Caco-2 (cell line): ENCODE measurements around the gene MACROD2. TPM values are rescaled to one million over a fixed set of nuclear protein-coding genes. Genes with fewer than 3 reads are reported as not detected.

Experiments
- BruUV-seq: library from RNA; stranded (reverse); fragments of 400-500 nt; replicated peaks from 2 replicates; lab custom pipeline; 2021; lab: Mats Ljungman, UMichigan
- CTCF ChIA-PET: fragments of 300-600 bp; sonication (Branson Sonifier 250); formaldehyde crosslinking; loops from one replicate; lab custom pipeline; 2022; ENCODE audit warnings: antibody characterized with exemption; lab: Charles Lee
- POLR2A ChIA-PET: fragments of 300-600 bp; sonication (Branson Sonifier 250); formaldehyde crosslinking; loops from one replicate; lab custom pipeline; 2022; ENCODE audit warnings: antibody characterized with exemption; lab: Charles Lee
- DNase-seq, 2 experiments: peaks; one replicate each; pipeline versions ENCODE4 v3.0.0 to v3.0.0-alpha.2; 2020 to 2022
- H3K27me3 ChIP-seq: replicated peaks from 2 replicates; pipeline ENCODE4 v1.6.0; 2011; ENCODE audit warnings: low read length; ENCODE audit not compliant: control insufficient read depth, insufficient read depth
- H3K36me3 ChIP-seq: 2 replicates; pipeline ENCODE4 v1.5.1; 2011; ENCODE audit warnings: low read length; ENCODE audit not compliant: control insufficient read depth, insufficient read depth
- H3K4me1 ChIP-seq: fragments of 250-450 bp; sonication (Bioruptor Pico); 2 replicates; pipeline ENCODE4 v1.5.1; 2020; ENCODE audit warnings: mild to moderate bottlenecking
- H3K4me3 ChIP-seq: 2 replicates; pipeline ENCODE4 v1.5.1; 2011; ENCODE audit warnings: low read depth, mild to moderate bottlenecking, control low read depth, low read length
- H3K9me3 ChIP-seq: fragments of 250-450 bp; sonication (Bioruptor Pico); 2 replicates; pipeline ENCODE4 v1.5.1; 2020; ENCODE audit warnings: mild to moderate bottlenecking, moderate library complexity
- H3K27ac Mint-ChIP-seq: one replicate; pipeline ENCODE4 v1.8.0; 2022; ENCODE audit warnings: mixed read lengths; ENCODE audit not compliant: unreplicated experiment
- H3K27me3 Mint-ChIP-seq: one replicate; pipeline ENCODE4 v1.8.0; 2022; ENCODE audit warnings: mixed read lengths; ENCODE audit not compliant: insufficient read depth, unreplicated experiment
- H3K36me3 Mint-ChIP-seq: one replicate; pipeline ENCODE4 v1.8.0; 2022; ENCODE audit warnings: mild to moderate bottlenecking, mixed read lengths; ENCODE audit not compliant: insufficient read depth, unreplicated experiment
- H3K4me1 Mint-ChIP-seq: one replicate; pipeline ENCODE4 v1.8.0; 2022; ENCODE audit warnings: low read depth, mixed read lengths; ENCODE audit not compliant: unreplicated experiment
- H3K4me3 Mint-ChIP-seq: one replicate; pipeline ENCODE4 v1.8.0; 2022; ENCODE audit warnings: mild to moderate bottlenecking, moderate library complexity, mixed read lengths; ENCODE audit not compliant: unreplicated experiment
- H3K9me3 Mint-ChIP-seq: one replicate; pipeline ENCODE4 v1.8.0; 2022; ENCODE audit warnings: mixed read lengths; ENCODE audit not compliant: unreplicated experiment
- CTCF ChIP-seq, 2 experiments: fragments of 200-600 bp in 1 of 2; IDR thresholded peaks; 1 replicate in 1 of 2; 2 replicates in 1 of 2; pipeline versions ENCODE4 v1.5.1 to v1.8.0; 2011 to 2022; ENCODE audit warnings: antibody characterized with exemption in 1 of 2, control low read depth in 1 of 2, inconsistent platforms in 1 of 2, low read depth in 1 of 2, low read length in 1 of 2, mild to moderate bottlenecking in 1 of 2, moderate library complexity in 1 of 2; ENCODE audit not compliant: insufficient read depth in 1 of 2, severe bottlenecking in 1 of 2, unreplicated experiment in 1 of 2
- intact Hi-C: fragments of 100-400 bp; cut with micrococcal nuclease; formaldehyde crosslinking; loops from one replicate; pipeline ENCODE4 v1.10.0; 2022; ENCODE audit not compliant: unreplicated experiment
- total RNA-seq: library from RNA; stranded (reverse); gene quantifications from 2 replicates; pipeline ENCODE4 v1.2.3, GENCODE V29; 2022

MACROD2 gene
- total RNA-seq, 1 experiment from 2014 or later, result 6.4 TPM

- Histone ChIP-seq H3K36me3 (no peaks in the 10 kb centered on the region), H3K4me1 (peaks cover 6% of the 10 kb centered on the region; the same call in 1 of the 2 replicates), H3K9me3 (0 out of 2 replicates have a peak, but pooled peaks cover 2% of the 10 kb centered on the region), H3K27me3 (no peaks in the 10 kb centered on the region), H3K4me3 (no peak overlapping the region)
- CTCF ChIA-PET, result no interaction called here
- no peak overlapping the region for H3K27ac Mint-ChIP-seq
- H3K36me3 Mint-ChIP-seq, result no peaks in the 10 kb centered on the region
- peaks cover 8% of the 10 kb centered on the region for H3K4me1 Mint-ChIP-seq
- intact Hi-C loops, result no loop called here
- H3K4me3 Mint-ChIP-seq, result no peak overlapping the region
- H3K27me3 Mint-ChIP-seq, result no peaks in the 10 kb centered on the region
- no peak for TF ChIP-seq CTCF (IDR thresholded peaks at IDR 0.05; ENCODE audit: insufficient read depth in 1 of 2, low read depth in 1 of 2, low read length in 1 of 2, severe bottlenecking in 1 of 2, unreplicated experiment in 1 of 2)
- BruUV-seq, result no TSS peak
- POLR2A ChIA-PET, result no interaction called here
- no peak for DNase-seq
- no peaks in the 10 kb centered on the region for H3K9me3 Mint-ChIP-seq
Measured at GRCh38 chr20:14726591-14726990, 731.3 kb downstream of the MACROD2 start.

- Histone ChIP-seq H3K4me1 (peaks cover 6% of the 10 kb centered on the region; the same call in 1 of the 2 replicates), H3K36me3 (no peaks in the 10 kb centered on the region), H3K4me3 (no peak overlapping the region), H3K27me3 (no peaks in the 10 kb centered on the region), H3K9me3 (no peaks in the 10 kb centered on the region)
- Mint-ChIP-seq H3K36me3 (no peaks in the 10 kb centered on the region), H3K9me3 (no peaks in the 10 kb centered on the region), H3K27me3 (no peaks in the 10 kb centered on the region), H3K27ac (no peak overlapping the region), H3K4me1 (peaks cover 8% of the 10 kb centered on the region), H3K4me3 (no peak overlapping the region)
- TF ChIP-seq CTCF (IDR thresholded peaks at IDR 0.05; ENCODE audit: insufficient read depth in 1 of 2, low read depth in 1 of 2, low read length in 1 of 2, severe bottlenecking in 1 of 2, unreplicated experiment in 1 of 2), result no peak
- BruUV-seq, result no TSS peak
- DNase-seq, result no peak
- intact Hi-C loops, result no loop called here
- ChIA-PET POLR2A (interaction anchor here (0.7 kb wide), 1 partner anchor 58 kb away, joined by 3 read pairs; no protein-coding TSS in a partner anchor), CTCF (no interaction called here)
Measured at GRCh38 chr20:14727485-14728150, 732.3 kb downstream of the MACROD2 start.

GRCh38 chr20:14729390-14729789 lies 734.1 kb downstream of the MACROD2 start:
- BruUV-seq, result no TSS peak
- Mint-ChIP-seq H3K4me1 (peaks cover 8% of the 10 kb centered on the region), H3K4me3 (no peak overlapping the region), H3K9me3 (no peaks in the 10 kb centered on the region), H3K27me3 (no peaks in the 10 kb centered on the region), H3K36me3 (no peaks in the 10 kb centered on the region), H3K27ac (no peak overlapping the region)
- POLR2A ChIA-PET, result no interaction called here
- Histone ChIP-seq H3K36me3 (no peaks in the 10 kb centered on the region), H3K9me3 (no peaks in the 10 kb centered on the region), H3K4me1 (peaks cover 6% of the 10 kb centered on the region; the same call in 1 of the 2 replicates), H3K27me3 (no peaks in the 10 kb centered on the region), H3K4me3 (no peak overlapping the region)
- intact Hi-C loops, result no loop called here
- CTCF ChIA-PET, result interaction anchor here (0.7 to 1.3 kb wide), 2 partner anchors 44 to 392 kb away, joined by 3 to 6 read pairs; partner anchors contain the start of gene FLRT3
- DNase-seq, result peak; percentile 15 to 38
- no peak for TF ChIP-seq CTCF (IDR thresholded peaks at IDR 0.05; ENCODE audit: insufficient read depth in 1 of 2, low read depth in 1 of 2, low read length in 1 of 2, severe bottlenecking in 1 of 2, unreplicated experiment in 1 of 2)
